SH-SY5Y (cell line): ENCODE measurements around the gene CNTNAP4.

Experiments
- GATA2 ChIP-seq: IDR thresholded peaks from 2 replicates; pipeline ENCODE4 v1.6.1; 2011; ENCODE audit warnings: mild to moderate bottlenecking, low read depth, low read length
- GATA3 ChIP-seq: IDR thresholded peaks from 2 replicates; pipeline ENCODE4 v1.6.1; 2011; ENCODE audit warnings: low read depth, mild to moderate bottlenecking, low read length, moderate library complexity

DNA sequence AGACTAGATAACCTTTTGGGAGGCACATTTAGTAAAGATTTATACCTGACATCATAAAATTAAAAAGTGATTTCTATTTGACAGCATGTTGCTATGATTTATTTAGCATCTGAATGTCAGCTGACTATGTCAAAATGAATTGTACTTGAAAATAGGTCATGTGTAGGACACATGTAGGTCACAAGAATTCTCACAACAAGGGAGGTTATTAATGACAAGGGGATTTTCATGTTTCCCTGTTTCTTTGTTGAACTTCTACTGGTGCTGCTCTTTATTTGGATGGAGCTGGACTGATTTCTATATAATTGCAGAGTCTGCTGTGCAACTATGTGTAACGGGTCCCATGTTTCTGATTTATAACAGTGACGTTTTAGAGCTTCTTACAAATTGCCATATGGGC lies 144.4 kb downstream of the CNTNAP4 start:
- no peak for TF ChIP-seq GATA2
- TF ChIP-seq GATA3: no peak
